PC-3 (cell line): ENCODE measurements around the gene RALGPS1. TPM values are rescaled to one million over a fixed set of nuclear protein-coding genes. Genes with fewer than 3 reads are reported as not detected.

ENCODE experiments used
- ATAC-seq: fragments of 200-7000 bp; cut with Tn5 transposase; 2 replicates; pipeline ENCODE4 v1.9.1; 2020; ENCODE audit warnings: mild to moderate bottlenecking, moderate library complexity
- BruUV-seq: library from RNA; stranded (reverse); fragments of 400-500 nt; replicated peaks from 2 replicates; lab custom pipeline; 2021; lab: Mats Ljungman, UMichigan
- CTCF ChIA-PET: fragments of 300-600 bp; sonication (Branson Sonifier 250); formaldehyde crosslinking; loops from one replicate; lab custom pipeline; 2022; ENCODE audit warnings: antibody characterized with exemption; lab: Charles Lee
- POLR2A ChIA-PET: fragments of 300-600 bp; sonication (Branson Sonifier 250); formaldehyde crosslinking; loops from one replicate; lab custom pipeline; 2022; ENCODE audit warnings: antibody characterized with exemption; ENCODE audit not compliant: unreplicated experiment; lab: Charles Lee
- DNase-seq: peaks from one replicate; pipeline ENCODE4 v3.0.0-alpha.2; 2015
- H2AFZ ChIP-seq: fragments of 300-600 bp; sonication (generic); 2 replicates; pipeline ENCODE4 v1.6.0; 2016; ENCODE audit warnings: antibody characterized with exemption, low read length
- H3F3A ChIP-seq: fragments of 300-600 bp; sonication (generic); one replicate; pipeline ENCODE4 v1.6.0; 2017; ENCODE audit warnings: antibody characterized with exemption, low read length, control low read depth, mild to moderate bottlenecking; ENCODE audit not compliant: unreplicated experiment
- H3K27ac ChIP-seq: fragments of 300-600 bp; sonication (generic); 2 replicates; pipeline ENCODE4 v1.5.1; 2016; ENCODE audit warnings: mild to moderate bottlenecking, low read length
- H3K27me3 ChIP-seq: fragments of 300-600 bp; sonication (generic); 2 replicates; pipeline ENCODE4 v1.6.1; 2016; ENCODE audit warnings: low read length, mixed read lengths
- H3K36me3 ChIP-seq: fragments of 300-600 bp; sonication (generic); 2 replicates; pipeline ENCODE4 v1.6.1; 2016; ENCODE audit warnings: low read depth, mixed run types, low read length, mixed read lengths
- H3K4me1 ChIP-seq: fragments of 300-600 bp; sonication (generic); 2 replicates; pipeline ENCODE4 v1.5.1; 2016; ENCODE audit warnings: low read length; ENCODE audit not compliant: insufficient read depth
- H3K4me2 ChIP-seq: fragments of 300-600 bp; sonication (generic); 2 replicates; pipeline ENCODE4 v1.6.0; 2016; ENCODE audit warnings: low read length
- H3K4me3 ChIP-seq: fragments of 300-600 bp; sonication (generic); 2 replicates; pipeline ENCODE4 v1.5.1; 2016; ENCODE audit warnings: mild to moderate bottlenecking, low read length, mixed read lengths
- H3K79me2 ChIP-seq: fragments of 300-600 bp; sonication (generic); 2 replicates; pipeline ENCODE4 v1.6.1; 2017; ENCODE audit warnings: low read length, mixed read lengths
- H3K9ac ChIP-seq: fragments of 300-600 bp; sonication (generic); 2 replicates; pipeline ENCODE4 v1.6.0; 2016; ENCODE audit warnings: mild to moderate bottlenecking, low read length
- H3K9me2 ChIP-seq: fragments of 300-600 bp; sonication (generic); replicated peaks from 2 replicates; pipeline ENCODE4 v1.6.1; 2016; ENCODE audit warnings: mixed run types, low read length, mixed read lengths
- H3K9me3 ChIP-seq: fragments of 300-600 bp; sonication (generic); 2 replicates; pipeline ENCODE4 v1.6.1; 2016; ENCODE audit warnings: low read length, mixed read lengths
- H4K20me1 ChIP-seq: fragments of 300-600 bp; sonication (generic); 2 replicates; pipeline ENCODE4 v1.6.1; 2016; ENCODE audit warnings: low read length, mixed read lengths
- CTCF ChIP-seq: fragments of 300-600 bp; sonication (generic); conservative IDR thresholded peaks from 2 replicates; pipeline ENCODE4 v1.5.1; 2017; ENCODE audit warnings: antibody characterized with exemption, low read depth, mild to moderate bottlenecking, low read length
- EZH2 ChIP-seq: fragments of 300-600 bp; sonication (generic); IDR thresholded peaks from one replicate; pipeline ENCODE4 v1.6.1; 2017; ENCODE audit warnings: antibody characterized with exemption, mild to moderate bottlenecking, low read length; ENCODE audit not compliant: unreplicated experiment
- EZH2phosphoT487 ChIP-seq: fragments of 300-600 bp; sonication (generic); IDR thresholded peaks from 2 replicates; pipeline ENCODE4 v1.6.1; 2018; ENCODE audit warnings: mild to moderate bottlenecking, antibody characterized with exemption, low read length, borderline replicate concordance
- intact Hi-C: fragments of 100-400 bp; cut with micrococcal nuclease; formaldehyde crosslinking; loops from 2 replicates; pipeline ENCODE4 v1.9.0; 2023
- total RNA-seq: library from RNA; depleted of rRNA; stranded (reverse); fragments of >200 nt; gene quantifications from 2 replicates; pipeline ENCODE4 v1.2.3, GENCODE V29; 2014

RALGPS1 gene
- total RNA-seq, 1 experiment from 2014 or later: 10.2 TPM

GRCh38 chr9:126975327-126976220 is 61.0 kb downstream of the RALGPS1 start:
- H3K9me3 ChIP-seq: no peaks in the 10 kb centered on the region
- no peaks in the 10 kb centered on the region for H3K79me2 ChIP-seq
- no peak for ATAC-seq
- H3K27ac ChIP-seq: no peak overlapping the region
- BruUV-seq: no TSS peak
- no peaks in the 10 kb centered on the region for H3K4me1 ChIP-seq
- no peak overlapping the region for H3K4me2 ChIP-seq
- H3K36me3 ChIP-seq: no peaks in the 10 kb centered on the region
- no peak overlapping the region for H3K9ac ChIP-seq
- intact Hi-C loops: no loop called here
- H3F3A ChIP-seq: no peaks in the 10 kb centered on the region
- H2AFZ ChIP-seq: no peak overlapping the region
- TF ChIP-seq CTCF (no peak), EZH2phosphoT487 (no peak), EZH2 (no peak)
- no peak for DNase-seq
- H3K4me3 ChIP-seq: no peak overlapping the region
- POLR2A ChIA-PET: no interaction called here
- no peaks in the 10 kb centered on the region for H3K27me3 ChIP-seq
- CTCF ChIA-PET: no interaction called here
- no peaks in the 10 kb centered on the region for H4K20me1 ChIP-seq
- no peaks in the 10 kb centered on the region for H3K9me2 ChIP-seq

GRCh38 chr9:126979461-126979860 is 64.9 kb downstream of the RALGPS1 start:
- Histone ChIP-seq H4K20me1 (no peaks in the 10 kb centered on the region), H2AFZ (no peak overlapping the region), H3K9me3 (no peaks in the 10 kb centered on the region), H3K36me3 (no peaks in the 10 kb centered on the region; the same call in 1 of the 2 replicates), H3K9me2 (no peaks in the 10 kb centered on the region), H3F3A (no peaks in the 10 kb centered on the region), H3K4me1 (peaks cover 10% of the 10 kb centered on the region), H3K4me3 (no peak overlapping the region), H3K27me3 (no peaks in the 10 kb centered on the region), H3K9ac (no peak overlapping the region), H3K79me2 (no peaks in the 10 kb centered on the region), H3K4me2 (no peak overlapping the region), H3K27ac (no peak overlapping the region)
- DNase-seq: no peak
- no peak for ATAC-seq
- no TSS peak for BruUV-seq
- ChIA-PET CTCF (interaction anchor here (1.2 kb wide), 1 partner anchor 265 kb away, joined by 6 read pairs; no protein-coding TSS in a partner anchor), POLR2A (no interaction called here)
- intact Hi-C loops: no loop called here
- TF ChIP-seq EZH2phosphoT487 (no peak), CTCF (no peak), EZH2 (no peak)

- no peaks in the 10 kb centered on the region; the same call in 1 of the 2 replicates for H3K36me3 ChIP-seq
- no peaks in the 10 kb centered on the region for H4K20me1 ChIP-seq
- H3K27ac ChIP-seq: no peak overlapping the region
- intact Hi-C loops: no loop called here
- H3K4me1 ChIP-seq: peaks cover 18% of the 10 kb centered on the region
- no TSS peak for BruUV-seq
- TF ChIP-seq CTCF (no peak), EZH2 (no peak), EZH2phosphoT487 (no peak)
- H3K79me2 ChIP-seq: no peaks in the 10 kb centered on the region
- no peaks in the 10 kb centered on the region for H3F3A ChIP-seq
- POLR2A ChIA-PET: no interaction called here
- H3K9me3 ChIP-seq: no peaks in the 10 kb centered on the region
- no peaks in the 10 kb centered on the region for H3K9me2 ChIP-seq
- no peak for ATAC-seq
- no peak overlapping the region for H3K9ac ChIP-seq
- no peak overlapping the region for H3K4me2 ChIP-seq
- CTCF ChIA-PET: no interaction called here
- H3K27me3 ChIP-seq: no peaks in the 10 kb centered on the region
- no peak for DNase-seq
- no peak overlapping the region for H3K4me3 ChIP-seq
- no peak overlapping the region for H2AFZ ChIP-seq
These were observed 65.6 kb downstream of the RALGPS1 start for GRCh38 chr9:126980231-126980630.
